GM12891 (cell line): Measurements from ENCODE around the gene TMC1.

Source experiments
- PAX5 ChIP-seq: IDR thresholded peaks from 2 replicates; pipeline ENCODE4 v1.6.1; 2011; ENCODE audit warnings: low read length, moderate library complexity, mild to moderate bottlenecking; ENCODE audit not compliant: insufficient read depth, severe bottlenecking
- POLR2A ChIP-seq: IDR thresholded peaks from 2 replicates; pipeline ENCODE4 v1.6.1; 2011; ENCODE audit warnings: low read depth, low read length, control low read depth
- POLR2AphosphoS5 ChIP-seq: IDR thresholded peaks from 2 replicates; pipeline ENCODE4 v1.6.1; 2011; ENCODE audit warnings: low read depth, low read length, control low read depth
- POU2F2 ChIP-seq: IDR thresholded peaks from 2 replicates; pipeline ENCODE4 v1.6.1; 2011; ENCODE audit warnings: low read depth, mild to moderate bottlenecking, control low read depth, low read length, moderate library complexity
- SPI1 ChIP-seq: IDR thresholded peaks from 2 replicates; pipeline ENCODE4 v1.6.1; 2011; ENCODE audit warnings: low read depth, low read length, control low read depth
- TAF1 ChIP-seq: IDR thresholded peaks from 2 replicates; pipeline ENCODE4 v1.6.1; 2011; ENCODE audit warnings: low read depth, low read length, control low read depth

GRCh38 chr9:72769546-72769945 lies 248.1 kb downstream of the TMC1 start:
- no peak for TF ChIP-seq POLR2AphosphoS5
- TF ChIP-seq POLR2A = no peak
- no peak for TF ChIP-seq TAF1
- TF ChIP-seq SPI1 = no peak
- TF ChIP-seq POU2F2 = no peak
- TF ChIP-seq PAX5 = no peak
